ENCODE results near the gene LLGL2. TPM values are rescaled to one million over a fixed set of nuclear protein-coding genes. Genes with fewer than 3 reads are reported as not detected.
"Not testable (repeated sequence)": the region's sequence is repeated elsewhere in the genome, so short reads cannot be mapped to it uniquely, and the experiment has no call there.

Gene LLGL2
- total RNA-seq, 1 donor from 2014 or later: 14.8 TPM

GRCh38 chr17:75518983-75519537, 6.4 kb upstream of the LLGL2 start:
- H2AFZ ChIP-seq (ENCODE audit: low read depth, low read length): no peak overlapping the region
- peaks cover 4% of the 10 kb centered on the region for H3K9me3 Mint-ChIP-seq (ENCODE audit: unreplicated experiment)
- no peak for TF ChIP-seq CTCF (IDR thresholded peaks at IDR 0.05; ENCODE audit: insufficient read depth, low read depth, low read length)
- no peak for TF ChIP-seq EZH2 (IDR thresholded peaks at IDR 0.05; ENCODE audit: insufficient read depth, low read length)
- peaks cover 8% of the 10 kb centered on the region for H3K4me1 Mint-ChIP-seq (ENCODE audit: low read depth, unreplicated experiment)
- no peak overlapping the region for H3K27ac Mint-ChIP-seq (ENCODE audit: unreplicated experiment)
- peaks cover 30% of the 10 kb centered on the region for H4K20me1 ChIP-seq (ENCODE audit: insufficient read depth, low read length)
- H3K4me3 ChIP-seq (ENCODE audit: insufficient read depth, low read depth, low read length): no peak overlapping the region
- no peak overlapping the region for H3K27ac ChIP-seq (ENCODE audit: low read depth, low read length)
- FAIRE-seq (no peak), DNase-seq (ENCODE audit: low read depth) (no peak)
- H3K4me1 ChIP-seq (ENCODE audit: insufficient read depth, low read length): peaks cover 14% of the 10 kb centered on the region
- no peak overlapping the region for H3K4me2 ChIP-seq (ENCODE audit: low read length)
- H3K36me3 Mint-ChIP-seq (ENCODE audit: low read depth, unreplicated experiment): peaks cover 11% of the 10 kb centered on the region
- H3K9ac ChIP-seq (ENCODE audit: low read length): no peak overlapping the region
- H3K36me3 ChIP-seq (ENCODE audit: insufficient read depth, low read length): no peaks in the 10 kb centered on the region
- no peaks in the 10 kb centered on the region for H3K27me3 ChIP-seq (ENCODE audit: insufficient read depth, low read length)
- peaks cover 18% of the 10 kb centered on the region for H3K79me2 ChIP-seq (ENCODE audit: insufficient read depth, low read length)
- H3K9me3 ChIP-seq (ENCODE audit: insufficient read depth, low read depth, low read length): no peaks in the 10 kb centered on the region
- H3K4me3 Mint-ChIP-seq (ENCODE audit: unreplicated experiment): no peak overlapping the region
- H3K27me3 Mint-ChIP-seq (ENCODE audit: low read depth, unreplicated experiment): no peaks in the 10 kb centered on the region

GRCh38 chr17:75520413-75520812, 5.1 kb upstream of the LLGL2 start:
- H3K27me3 Mint-ChIP-seq (ENCODE audit: low read depth, unreplicated experiment): not testable (repeated sequence)
- H3K36me3 Mint-ChIP-seq (ENCODE audit: low read depth, unreplicated experiment): peaks cover 11% of the 10 kb centered on the region

GRCh38 chr17:75521290-75521689, 4.2 kb upstream of the LLGL2 start:
- no peak overlapping the region for H3K4me3 ChIP-seq (ENCODE audit: insufficient read depth, low read depth, low read length)
- H3K27ac Mint-ChIP-seq (ENCODE audit: unreplicated experiment): no peak overlapping the region
- TF ChIP-seq CTCF (IDR thresholded peaks at IDR 0.05; ENCODE audit: insufficient read depth, low read depth, low read length) (no peak), EZH2 (IDR thresholded peaks at IDR 0.05; ENCODE audit: insufficient read depth, low read length) (no peak)
- peaks cover 11% of the 10 kb centered on the region for H3K4me1 ChIP-seq (ENCODE audit: insufficient read depth, low read length)
- no peak overlapping the region for H2AFZ ChIP-seq (ENCODE audit: low read depth, low read length)
- peaks cover 28% of the 10 kb centered on the region for H4K20me1 ChIP-seq (ENCODE audit: insufficient read depth, low read length)
- H3K27ac ChIP-seq (ENCODE audit: low read depth, low read length): no peak overlapping the region
- no peak overlapping the region for H3K4me2 ChIP-seq (ENCODE audit: low read length)
- H3K27me3 ChIP-seq (ENCODE audit: insufficient read depth, low read length): peaks cover 6% of the 10 kb centered on the region
- H3K9me3 ChIP-seq (ENCODE audit: insufficient read depth, low read depth, low read length): no peaks in the 10 kb centered on the region
- H3K79me2 ChIP-seq (ENCODE audit: insufficient read depth, low read length): peaks cover 6% of the 10 kb centered on the region
- peaks cover 11% of the 10 kb centered on the region for H3K36me3 Mint-ChIP-seq (ENCODE audit: low read depth, unreplicated experiment)
- no peak overlapping the region for H3K9ac ChIP-seq (ENCODE audit: low read length)
- H3K27me3 Mint-ChIP-seq (ENCODE audit: low read depth, unreplicated experiment): peaks cover 1% of the 10 kb centered on the region
- FAIRE-seq: no peak
- peaks cover 8% of the 10 kb centered on the region for H3K4me1 Mint-ChIP-seq (ENCODE audit: low read depth, unreplicated experiment)
- no peaks in the 10 kb centered on the region for H3K36me3 ChIP-seq (ENCODE audit: insufficient read depth, low read length)
- H3K9me3 Mint-ChIP-seq (ENCODE audit: unreplicated experiment): peaks cover 4% of the 10 kb centered on the region
- H3K4me3 Mint-ChIP-seq (ENCODE audit: unreplicated experiment): no peak overlapping the region
- no peak for DNase-seq (ENCODE audit: low read depth)

More at GRCh38 chr17:75520413-75520812, 5.1 kb upstream of the LLGL2 start:
- not testable (repeated sequence) for H3K4me3 ChIP-seq (ENCODE audit: insufficient read depth, low read depth, low read length); H3K9me3 Mint-ChIP-seq (ENCODE audit: unreplicated experiment); H3K4me2 ChIP-seq (ENCODE audit: low read length); DNase-seq (ENCODE audit: low read depth); H2AFZ ChIP-seq (ENCODE audit: low read depth, low read length); H3K36me3 ChIP-seq (ENCODE audit: insufficient read depth, low read length); H3K27me3 ChIP-seq (ENCODE audit: insufficient read depth, low read length); FAIRE-seq; H3K27ac Mint-ChIP-seq (ENCODE audit: unreplicated experiment); H3K4me1 Mint-ChIP-seq (ENCODE audit: low read depth, unreplicated experiment); H3K9ac ChIP-seq (ENCODE audit: low read length); H3K79me2 ChIP-seq (ENCODE audit: insufficient read depth, low read length); H3K9me3 ChIP-seq (ENCODE audit: insufficient read depth, low read depth, low read length); H3K27ac ChIP-seq (ENCODE audit: low read depth, low read length); H3K4me3 Mint-ChIP-seq (ENCODE audit: unreplicated experiment)
- Histone ChIP-seq H4K20me1 (ENCODE audit: insufficient read depth, low read length) (peaks cover 28% of the 10 kb centered on the region), H3K4me1 (ENCODE audit: insufficient read depth, low read length) (peaks cover 13% of the 10 kb centered on the region)

All from astrocyte (in vitro differentiated cells and primary cell).